Endothelial cell (in vitro differentiated cells): ENCODE measurements around the gene CBX8. TPM values are rescaled to one million over a fixed set of nuclear protein-coding genes. Genes with fewer than 3 reads are reported as not detected.
"Not testable (repeated sequence)": the region's sequence is repeated elsewhere in the genome, so short reads cannot be mapped to it uniquely, and the experiment has no call there.

Experiments used
- DNase-seq: peaks from one replicate; pipeline ENCODE4 v3.0.0; 2021; ENCODE audit warnings: low spot score
- H3K27ac Mint-ChIP-seq: one replicate; pipeline ENCODE4 v1.8.0; 2021; ENCODE audit warnings: mixed read lengths, inconsistent platforms; ENCODE audit not compliant: unreplicated experiment
- H3K27me3 Mint-ChIP-seq: one replicate; pipeline ENCODE4 v1.8.0; 2021; ENCODE audit warnings: mild to moderate bottlenecking, moderate library complexity, mixed read lengths, inconsistent platforms; ENCODE audit not compliant: unreplicated experiment
- H3K36me3 Mint-ChIP-seq: one replicate; pipeline ENCODE4 v1.8.0; 2021; ENCODE audit warnings: mild to moderate bottlenecking, low read depth, mixed read lengths, inconsistent platforms; ENCODE audit not compliant: unreplicated experiment
- H3K4me1 Mint-ChIP-seq: one replicate; pipeline ENCODE4 v1.8.0; 2021; ENCODE audit warnings: mild to moderate bottlenecking, mixed read lengths, inconsistent platforms; ENCODE audit not compliant: unreplicated experiment
- H3K4me3 Mint-ChIP-seq: one replicate; pipeline ENCODE4 v1.8.0; 2021; ENCODE audit warnings: mild to moderate bottlenecking, mixed read lengths, inconsistent platforms; ENCODE audit not compliant: unreplicated experiment
- H3K9me3 Mint-ChIP-seq: one replicate; pipeline ENCODE4 v1.8.0; 2021; ENCODE audit warnings: mixed read lengths, inconsistent platforms; ENCODE audit not compliant: unreplicated experiment
- CTCF ChIP-seq: fragments of 200-600 bp; sonication (generic); IDR thresholded peaks from one replicate; pipeline ENCODE4 v1.5.0; 2021; ENCODE audit warnings: antibody characterized with exemption; ENCODE audit not compliant: unreplicated experiment
- total RNA-seq: library from RNA; stranded (reverse); fragmentation: NEBNext Ultra II Directional; extraction: Animal tissue kit (Norgen Biotek cat#: 25700); gene quantifications from one replicate; pipeline ENCODE4 v1.2.1, GENCODE V29; 2021; ENCODE audit not compliant: unreplicated experiment

The CBX8 gene
- total RNA-seq, 1 donor from 2014 or later, result 3.3 TPM

- no peak for TF ChIP-seq CTCF
- H3K9me3 Mint-ChIP-seq, result no peaks in the 10 kb centered on the region
- H3K27ac Mint-ChIP-seq, result no peak overlapping the region
- H3K4me1 Mint-ChIP-seq, result no peaks in the 10 kb centered on the region
- DNase-seq, result no peak
- H3K27me3 Mint-ChIP-seq, result no peaks in the 10 kb centered on the region
- H3K4me3 Mint-ChIP-seq, result no peak overlapping the region
- H3K36me3 Mint-ChIP-seq, result no peaks in the 10 kb centered on the region
Observed at GRCh38 chr17:79758271-79758670, 38.6 kb downstream of the CBX8 start.

DNA sequence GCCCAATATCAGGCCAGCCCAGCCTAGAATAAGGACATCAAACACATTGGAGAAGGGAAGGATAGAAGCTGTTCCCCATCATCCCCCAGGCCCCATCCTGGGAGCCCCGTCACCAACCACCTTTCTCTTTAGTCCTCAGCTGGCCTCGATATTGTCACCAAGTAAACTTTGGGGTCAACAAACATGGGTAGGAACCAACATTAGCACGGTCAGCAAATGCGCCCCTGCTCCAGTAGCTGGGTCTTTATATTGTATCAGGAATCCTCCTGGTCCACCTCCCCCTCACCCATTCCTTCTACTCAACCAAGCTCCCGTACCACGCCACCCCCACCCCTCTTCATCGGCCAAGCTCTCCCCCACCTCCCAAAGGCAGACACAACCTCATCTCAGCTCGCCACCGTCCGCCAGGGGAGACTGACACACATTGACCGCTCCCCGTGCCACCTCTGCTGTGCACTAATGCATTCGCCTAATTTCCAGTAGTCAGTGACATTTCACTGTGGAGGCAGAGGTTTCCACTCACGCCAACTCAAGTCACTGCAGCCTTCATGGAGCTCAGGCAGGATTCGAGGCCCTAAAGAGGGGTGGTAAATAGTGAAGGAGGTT, 39.6 kb downstream of the CBX8 start:
- Mint-ChIP-seq H3K27me3 (no peaks in the 10 kb centered on the region), H3K4me1 (no peaks in the 10 kb centered on the region), H3K36me3 (no peaks in the 10 kb centered on the region), H3K4me3 (no peak overlapping the region), H3K27ac (no peak overlapping the region), H3K9me3 (no peaks in the 10 kb centered on the region)
- no peak for TF ChIP-seq CTCF
- no peak for DNase-seq

- Mint-ChIP-seq H3K27me3 (no peaks in the 10 kb centered on the region), H3K36me3 (no peaks in the 10 kb centered on the region), H3K27ac (no peak overlapping the region), H3K9me3 (no peaks in the 10 kb centered on the region), H3K4me1 (no peaks in the 10 kb centered on the region), H3K4me3 (no peak overlapping the region)
- no peak for TF ChIP-seq CTCF
- no peak for DNase-seq
Observed at GRCh38 chr17:79755591-79755990, 41.3 kb downstream of the CBX8 start.

DNA sequence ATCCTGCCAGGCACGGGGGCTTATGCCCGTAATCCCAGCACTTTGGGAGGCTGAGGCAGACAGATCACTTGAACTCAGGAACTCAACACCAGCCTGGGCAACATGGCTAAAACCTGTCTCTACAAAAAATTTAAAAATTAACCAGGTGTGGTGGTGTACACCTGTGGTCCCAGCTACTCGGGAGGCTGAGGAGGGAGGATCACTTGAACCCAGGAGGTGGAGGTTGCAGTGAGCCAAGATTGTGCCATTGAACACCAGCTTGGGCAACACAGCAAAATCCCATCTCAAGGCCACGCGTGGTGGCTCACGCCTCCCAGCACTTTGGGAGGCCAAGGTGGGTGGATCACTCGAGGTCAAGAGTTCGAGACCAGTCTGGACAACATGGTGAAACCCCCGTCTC, 42.0 kb downstream of the CBX8 start:
- not testable (repeated sequence) for DNase-seq, H3K4me3 Mint-ChIP-seq, H3K4me1 Mint-ChIP-seq, H3K9me3 Mint-ChIP-seq, H3K27ac Mint-ChIP-seq, H3K27me3 Mint-ChIP-seq, H3K36me3 Mint-ChIP-seq

DNA sequence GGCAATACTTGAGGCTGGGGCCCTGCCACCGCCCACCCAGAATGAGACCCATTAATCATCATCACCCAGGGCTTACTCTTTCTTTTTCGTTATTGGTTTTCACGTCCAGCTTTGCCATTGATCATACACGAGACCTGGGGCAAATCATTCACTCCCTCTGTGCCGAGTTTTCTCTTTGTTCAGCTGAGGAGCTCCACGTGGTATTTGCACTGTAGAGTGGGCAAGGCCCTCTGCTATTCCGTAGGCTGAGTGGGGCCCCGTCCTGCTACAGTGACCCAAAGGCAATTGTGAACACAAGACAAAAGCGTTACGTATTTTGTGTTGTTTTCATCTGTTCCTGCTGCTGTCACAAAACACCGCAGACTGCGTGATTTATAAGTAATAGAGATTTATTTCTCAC, 42.5 kb downstream of the CBX8 start:
- Mint-ChIP-seq H3K27ac (no peak overlapping the region), H3K9me3 (no peaks in the 10 kb centered on the region), H3K27me3 (no peaks in the 10 kb centered on the region), H3K36me3 (no peaks in the 10 kb centered on the region), H3K4me1 (no peaks in the 10 kb centered on the region), H3K4me3 (no peak overlapping the region)
- DNase-seq, result no peak
- no peak for TF ChIP-seq CTCF
